ENCODE data around the gene SRMS. TPM values are rescaled to one million over a fixed set of nuclear protein-coding genes. Genes with fewer than 3 reads are reported as not detected.

The SRMS gene
- total and polyA plus RNA-seq, 2 donors: 0.05 TPM

- WGBS: 94% methylated on average over 6 of the region's 6 CpGs
- H3K4me1 ChIP-seq (ENCODE audit: control insufficient read depth in 2 of 2, insufficient read depth in 2 of 2, low read length in 2 of 2): peaks cover 9 to 25% of the 10 kb centered on the region in 2 donors
- no peak for DNase-seq (ENCODE audit: low read depth in 6 of 9, low spot score in 9 of 9)
- H3K4me3 ChIP-seq (ENCODE audit: low read length in 2 of 2): no peak overlapping the region
- H3K36me3 ChIP-seq (ENCODE audit: control insufficient read depth in 2 of 2, insufficient read depth in 2 of 2, low read length in 1 of 2): no peaks in the 10 kb centered on the region
- peaks cover 2 to 57% of the 10 kb centered on the region in 2 donors for H3K27me3 ChIP-seq (ENCODE audit: control insufficient read depth in 2 of 2, insufficient read depth in 1 of 2, low read length in 1 of 2)
- H3K9me3 ChIP-seq (ENCODE audit: control insufficient read depth in 2 of 2, insufficient read depth in 1 of 2, low read length in 1 of 2): peaks cover 0 to 6% of the 10 kb centered on the region in 2 donors
- H3K27ac ChIP-seq (ENCODE audit: low read depth in 1 of 2, low read length in 1 of 2): no peak overlapping the region
These were observed 3.8 kb downstream of the SRMS start for GRCh38 chr20:63543733-63544132.

- peaks cover 5 to 25% of the 10 kb centered on the region in 2 donors for H3K4me1 ChIP-seq (ENCODE audit: control insufficient read depth in 2 of 2, insufficient read depth in 2 of 2, low read length in 2 of 2)
- H3K9me3 ChIP-seq (ENCODE audit: control insufficient read depth in 2 of 2, insufficient read depth in 1 of 2, low read length in 1 of 2): peaks cover 0 to 6% of the 10 kb centered on the region in 2 donors
- H3K36me3 ChIP-seq (ENCODE audit: control insufficient read depth in 2 of 2, insufficient read depth in 2 of 2, low read length in 1 of 2): no peaks in the 10 kb centered on the region
- DNase-seq (ENCODE audit: low read depth in 6 of 9, low spot score in 9 of 9): no peak
- H3K27me3 ChIP-seq (ENCODE audit: control insufficient read depth in 2 of 2, insufficient read depth in 1 of 2, low read length in 1 of 2): peaks cover 2 to 51% of the 10 kb centered on the region in 2 donors
- H3K4me3 ChIP-seq (ENCODE audit: low read length in 2 of 2): no peak overlapping the region
- 95% methylated on average over 10 of the region's 10 CpGs for WGBS
- no peak overlapping the region for H3K27ac ChIP-seq (ENCODE audit: low read depth in 1 of 2, low read length in 1 of 2)
These were observed 4.4 kb downstream of the SRMS start for GRCh38 chr20:63543131-63543530.

- no peaks in the 10 kb centered on the region for H3K36me3 ChIP-seq (ENCODE audit: control insufficient read depth in 2 of 2, insufficient read depth in 2 of 2, low read length in 1 of 2)
- peaks cover 2 to 46% of the 10 kb centered on the region in 2 donors for H3K27me3 ChIP-seq (ENCODE audit: control insufficient read depth in 2 of 2, insufficient read depth in 1 of 2, low read length in 1 of 2)
- H3K4me3 ChIP-seq (ENCODE audit: low read length in 2 of 2): no peak overlapping the region
- no peak for DNase-seq (ENCODE audit: low read depth in 6 of 9, low spot score in 9 of 9)
- peaks cover 5 to 29% of the 10 kb centered on the region in 2 donors for H3K4me1 ChIP-seq (ENCODE audit: control insufficient read depth in 2 of 2, insufficient read depth in 2 of 2, low read length in 2 of 2)
- no peak overlapping the region for H3K27ac ChIP-seq (ENCODE audit: low read depth in 1 of 2, low read length in 1 of 2)
- peaks cover 0 to 6% of the 10 kb centered on the region in 2 donors for H3K9me3 ChIP-seq (ENCODE audit: control insufficient read depth in 2 of 2, insufficient read depth in 1 of 2, low read length in 1 of 2)
- 95% methylated on average over 10 of the region's 10 CpGs for WGBS
These were observed 4.9 kb downstream of the SRMS start for GRCh38 chr20:63542696-63543095.

GRCh38 chr20:63542031-63542559 lies 5.5 kb downstream of the SRMS start:
- H3K4me3 ChIP-seq (ENCODE audit: low read length in 2 of 2): no peak overlapping the region
- peaks cover under 1 to 40% of the 10 kb centered on the region in 2 donors for H3K27me3 ChIP-seq (ENCODE audit: control insufficient read depth in 2 of 2, insufficient read depth in 1 of 2, low read length in 1 of 2)
- DNase-seq (ENCODE audit: low read depth in 6 of 9, low spot score in 9 of 9): no peak
- H3K4me1 ChIP-seq (ENCODE audit: control insufficient read depth in 2 of 2, insufficient read depth in 2 of 2, low read length in 2 of 2): peaks cover 5 to 35% of the 10 kb centered on the region in 2 donors
- WGBS: 95% methylated on average over 36 of the region's 36 CpGs
- H3K27ac ChIP-seq (ENCODE audit: low read depth in 1 of 2, low read length in 1 of 2): no peak overlapping the region
- H3K9me3 ChIP-seq (ENCODE audit: control insufficient read depth in 2 of 2, insufficient read depth in 1 of 2, low read length in 1 of 2): peaks cover 0 to 6% of the 10 kb centered on the region in 2 donors
- H3K36me3 ChIP-seq (ENCODE audit: control insufficient read depth in 2 of 2, insufficient read depth in 2 of 2, low read length in 1 of 2): no peaks in the 10 kb centered on the region

GRCh38 chr20:63541371-63541770 lies 6.2 kb downstream of the SRMS start:
- WGBS: 97% methylated on average over 28 of the region's 28 CpGs
- Histone ChIP-seq H3K27ac (ENCODE audit: low read depth in 1 of 2, low read length in 1 of 2) (no peak overlapping the region), H3K36me3 (ENCODE audit: control insufficient read depth in 2 of 2, insufficient read depth in 2 of 2, low read length in 1 of 2) (no peaks in the 10 kb centered on the region), H3K9me3 (ENCODE audit: control insufficient read depth in 2 of 2, insufficient read depth in 1 of 2, low read length in 1 of 2) (peaks cover 0 to 5% of the 10 kb centered on the region in 2 donors), H3K4me1 (ENCODE audit: control insufficient read depth in 2 of 2, insufficient read depth in 2 of 2, low read length in 2 of 2) (peaks cover 5 to 36% of the 10 kb centered on the region in 2 donors), H3K4me3 (ENCODE audit: low read length in 2 of 2) (no peak overlapping the region), H3K27me3 (ENCODE audit: control insufficient read depth in 2 of 2, insufficient read depth in 1 of 2, low read length in 1 of 2) (peaks cover 0 to 33% of the 10 kb centered on the region in 2 donors)
- no peak for DNase-seq (ENCODE audit: low read depth in 6 of 9, low spot score in 9 of 9)

- DNase-seq (ENCODE audit: low read depth in 6 of 9, low spot score in 9 of 9): no peak
- Histone ChIP-seq H3K4me1 (ENCODE audit: control insufficient read depth in 2 of 2, insufficient read depth in 2 of 2, low read length in 2 of 2) (peaks cover 2 to 29% of the 10 kb centered on the region in 2 donors), H3K27me3 (ENCODE audit: control insufficient read depth in 2 of 2, insufficient read depth in 1 of 2, low read length in 1 of 2) (peaks cover 0 to 25% of the 10 kb centered on the region in 2 donors), H3K36me3 (ENCODE audit: control insufficient read depth in 2 of 2, insufficient read depth in 2 of 2, low read length in 1 of 2) (no peaks in the 10 kb centered on the region), H3K27ac (ENCODE audit: low read depth in 1 of 2, low read length in 1 of 2) (no peak overlapping the region), H3K4me3 (ENCODE audit: low read length in 2 of 2) (no peak overlapping the region), H3K9me3 (ENCODE audit: control insufficient read depth in 2 of 2, insufficient read depth in 1 of 2, low read length in 1 of 2) (no peaks in the 10 kb centered on the region)
- 92% methylated on average over 49 of the region's 49 CpGs for WGBS
These were observed 6.9 kb downstream of the SRMS start for GRCh38 chr20:63540417-63541186.

- Histone ChIP-seq H3K27ac (ENCODE audit: low read depth in 1 of 2, low read length in 1 of 2) (no peak overlapping the region), H3K4me1 (ENCODE audit: control insufficient read depth in 2 of 2, insufficient read depth in 2 of 2, low read length in 2 of 2) (peaks cover 2 to 25% of the 10 kb centered on the region in 2 donors), H3K9me3 (ENCODE audit: control insufficient read depth in 2 of 2, insufficient read depth in 1 of 2, low read length in 1 of 2) (no peaks in the 10 kb centered on the region), H3K27me3 (ENCODE audit: control insufficient read depth in 2 of 2, insufficient read depth in 1 of 2, low read length in 1 of 2) (peaks cover 0 to 23% of the 10 kb centered on the region in 2 donors), H3K36me3 (ENCODE audit: control insufficient read depth in 2 of 2, insufficient read depth in 2 of 2, low read length in 1 of 2) (no peaks in the 10 kb centered on the region), H3K4me3 (ENCODE audit: low read length in 2 of 2) (no peak overlapping the region)
- DNase-seq (ENCODE audit: low read depth in 6 of 9, low spot score in 9 of 9): no peak
- 94% methylated on average over 29 of the region's 29 CpGs for WGBS
These were observed 7.8 kb downstream of the SRMS start for GRCh38 chr20:63539441-63540370.

- Histone ChIP-seq H3K4me3 (ENCODE audit: low read length in 2 of 2) (no peak overlapping the region), H3K27ac (ENCODE audit: low read depth in 1 of 2, low read length in 1 of 2) (no peak overlapping the region), H3K9me3 (ENCODE audit: control insufficient read depth in 2 of 2, insufficient read depth in 1 of 2, low read length in 1 of 2) (no peaks in the 10 kb centered on the region), H3K27me3 (ENCODE audit: control insufficient read depth in 2 of 2, insufficient read depth in 1 of 2, low read length in 1 of 2) (peaks cover 0 to 22% of the 10 kb centered on the region in 2 donors), H3K4me1 (ENCODE audit: control insufficient read depth in 2 of 2, insufficient read depth in 2 of 2, low read length in 2 of 2) (peaks cover 2 to 25% of the 10 kb centered on the region in 2 donors), H3K36me3 (ENCODE audit: control insufficient read depth in 2 of 2, insufficient read depth in 2 of 2, low read length in 1 of 2) (no peaks in the 10 kb centered on the region)
- 72% methylated on average over 12 of the region's 12 CpGs for WGBS
- DNase-seq (ENCODE audit: low read depth in 6 of 9, low spot score in 9 of 9): no peak
These were observed 8.5 kb downstream of the SRMS start for GRCh38 chr20:63539092-63539430.

Data from thymus (tissue), 11 donors.